HG02763 (cell line): ENCODE data around the gene CHST1.

ENCODE experiments used
- ATAC-seq: cut with Tn5 transposase; IDR thresholded peaks from one replicate; pipeline ENCODE4 v1.9.1; 2021; ENCODE audit warnings: mild to moderate bottlenecking, moderate library complexity; ENCODE audit not compliant: unreplicated experiment

Gene CHST1, protein sequence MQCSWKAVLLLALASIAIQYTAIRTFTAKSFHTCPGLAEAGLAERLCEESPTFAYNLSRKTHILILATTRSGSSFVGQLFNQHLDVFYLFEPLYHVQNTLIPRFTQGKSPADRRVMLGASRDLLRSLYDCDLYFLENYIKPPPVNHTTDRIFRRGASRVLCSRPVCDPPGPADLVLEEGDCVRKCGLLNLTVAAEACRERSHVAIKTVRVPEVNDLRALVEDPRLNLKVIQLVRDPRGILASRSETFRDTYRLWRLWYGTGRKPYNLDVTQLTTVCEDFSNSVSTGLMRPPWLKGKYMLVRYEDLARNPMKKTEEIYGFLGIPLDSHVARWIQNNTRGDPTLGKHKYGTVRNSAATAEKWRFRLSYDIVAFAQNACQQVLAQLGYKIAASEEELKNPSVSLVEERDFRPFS

DNA sequence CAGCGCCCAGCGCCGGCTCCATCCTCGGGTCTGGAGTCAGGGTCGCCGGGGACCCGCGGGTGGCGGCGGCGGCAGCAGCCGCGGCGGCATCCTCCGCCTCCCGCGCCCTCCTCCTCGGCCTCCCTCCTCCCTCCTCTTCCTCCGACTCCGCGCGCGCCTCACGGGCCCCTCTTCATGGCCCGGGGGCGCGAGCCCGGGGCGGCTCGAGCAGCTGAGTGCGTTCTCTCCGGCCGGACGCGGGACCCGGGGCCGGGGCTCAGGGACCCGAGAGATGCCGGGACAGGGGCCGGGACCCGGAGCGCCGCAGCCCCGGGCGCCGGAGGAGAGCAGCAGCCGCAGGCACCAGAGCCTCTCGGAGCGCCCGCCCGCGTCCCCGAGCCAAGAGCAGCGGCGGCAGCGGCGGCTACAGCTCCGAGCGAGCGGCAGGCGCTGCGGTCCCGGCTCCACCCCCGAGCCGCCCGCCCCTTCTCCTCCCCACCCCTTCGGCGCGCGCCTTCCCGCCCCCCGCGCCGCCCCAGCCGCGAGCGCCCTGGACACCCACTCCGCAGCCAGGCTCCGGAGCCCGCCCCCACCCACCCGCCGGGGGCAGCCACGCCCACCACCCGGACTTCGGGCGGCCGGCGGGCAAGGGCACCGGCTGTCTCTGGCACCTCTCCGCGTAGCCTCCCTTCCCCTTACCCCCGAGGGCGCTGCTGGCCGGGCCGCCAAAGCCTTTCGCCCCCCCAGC lies at the start of gene CHST1:
TSS of gene CHST1 (minus strand) at position 417 of the 727 bp plus-strand sequence. CDS start 14,699 bp downstream, outside the sequence.
- ATAC-seq, result no peak

GRCh38 chr11:45713573-45713972 lies 48.2 kb upstream of the CHST1 start:
- ATAC-seq, result no peak

DNA sequence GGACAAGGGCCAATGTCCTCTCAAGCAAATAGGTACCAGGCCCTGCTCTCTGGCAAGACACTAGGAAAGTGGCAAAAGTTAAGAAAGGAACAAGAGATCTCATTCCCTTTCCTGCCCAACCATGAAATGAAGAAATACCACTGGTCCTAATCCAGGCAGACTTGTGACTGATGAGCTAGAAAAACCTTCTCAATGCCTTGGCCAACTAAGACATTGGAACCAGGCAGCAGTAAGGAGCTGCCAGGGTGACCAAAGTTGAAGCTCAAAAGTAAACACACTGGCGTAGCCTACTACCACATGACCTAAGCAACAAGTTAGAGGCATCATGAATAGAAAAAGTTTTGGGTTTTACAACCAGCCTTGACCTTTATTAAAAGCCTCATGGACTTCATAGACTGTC lies 45.1 kb upstream of the CHST1 start:
- ATAC-seq, result no peak

DNA sequence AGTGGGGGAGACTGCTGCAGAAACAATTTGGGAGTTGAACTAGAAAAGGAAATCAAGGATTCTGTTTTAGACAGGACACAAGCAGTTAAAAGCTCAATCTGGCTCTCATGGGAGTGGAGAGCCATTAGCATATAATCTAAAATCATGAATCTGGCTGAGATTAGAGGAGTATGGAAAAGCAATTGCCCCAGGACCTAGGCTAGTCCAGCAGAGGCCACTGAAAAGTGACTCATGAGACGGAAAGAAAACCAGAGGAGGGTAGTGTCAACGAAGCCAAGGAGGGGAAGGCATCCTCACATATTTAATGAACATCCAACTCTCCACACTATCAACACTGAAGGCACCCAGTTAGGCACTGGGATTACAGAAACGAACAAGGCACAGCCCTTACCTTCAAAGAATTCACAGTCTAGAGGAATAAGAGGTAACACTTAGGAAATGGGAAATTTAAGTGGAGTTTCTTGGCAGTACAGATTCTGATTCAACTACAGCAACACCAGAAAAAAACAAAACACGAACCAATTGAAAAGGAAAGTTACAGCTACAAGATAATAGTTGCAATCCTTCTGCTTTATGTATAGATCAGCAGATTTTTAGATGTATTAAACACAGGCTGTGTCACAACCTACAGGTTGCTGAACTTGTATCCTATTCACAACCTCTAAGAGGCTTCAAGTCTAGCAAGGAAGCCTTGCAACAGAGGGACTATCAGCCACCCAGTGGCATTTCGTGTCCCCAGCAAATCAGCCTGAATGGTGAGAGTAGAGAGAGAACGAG lies 43.7 kb upstream of the CHST1 start:
- ATAC-seq, result no peak

DNA sequence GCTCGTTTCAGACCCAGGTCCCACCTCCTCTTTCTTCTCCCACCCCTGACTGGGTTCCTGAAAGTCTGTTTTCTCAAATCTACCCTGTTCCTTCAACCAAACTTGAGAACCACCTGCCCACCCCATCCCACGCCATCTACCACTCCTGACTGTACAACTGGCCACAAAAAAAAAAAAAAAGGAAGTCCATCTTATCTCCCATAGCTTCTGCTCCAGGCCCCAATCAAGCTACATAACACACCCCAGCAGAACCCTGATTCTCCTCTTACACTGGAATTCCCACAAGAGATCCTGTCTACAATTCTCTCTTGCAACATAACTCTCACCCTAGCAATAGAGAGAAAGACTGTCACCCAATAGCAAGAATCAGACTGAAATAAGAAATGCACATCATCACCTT lies 39.2 kb upstream of the CHST1 start:
- no peak for ATAC-seq

- ATAC-seq, result no peak
Measured at GRCh38 chr11:45704133-45704532, 38.7 kb upstream of the CHST1 start.

- ATAC-seq, result no peak
Measured at GRCh38 chr11:45702511-45702910, 37.1 kb upstream of the CHST1 start.

DNA sequence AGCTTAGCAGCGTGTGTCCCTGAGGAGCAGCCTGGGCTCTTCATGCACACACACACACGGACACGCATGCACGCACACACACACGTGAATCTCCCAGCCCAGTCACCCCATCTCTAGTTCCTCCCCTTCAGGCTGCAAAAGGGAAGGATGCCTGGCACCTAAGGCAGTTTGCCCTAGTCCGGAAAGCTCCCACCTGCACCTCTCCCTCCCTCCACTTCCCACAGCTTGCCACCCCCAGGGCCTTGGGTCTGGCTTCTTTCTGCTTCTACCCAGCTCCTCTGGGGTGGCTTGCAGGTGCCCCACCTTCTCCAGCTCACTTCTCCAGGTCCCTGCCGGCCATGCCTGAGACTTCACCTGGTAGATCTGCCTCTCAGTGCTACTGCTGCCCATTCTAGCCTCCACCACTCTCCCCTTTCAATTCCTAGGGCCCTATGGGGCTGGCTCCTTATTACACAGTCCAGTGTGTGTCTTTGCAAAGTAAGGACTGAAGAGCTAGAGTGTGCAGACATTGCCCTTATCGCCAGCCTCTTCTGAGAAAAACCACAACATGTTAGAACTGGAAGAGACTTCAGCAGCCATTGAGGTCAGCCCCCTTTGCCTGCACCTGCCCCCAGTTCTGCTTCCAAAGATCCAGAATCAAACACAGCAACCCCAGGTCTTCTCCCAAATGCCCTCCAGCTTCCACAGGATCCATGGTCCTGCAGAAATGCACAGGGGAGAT lies 33.5 kb upstream of the CHST1 start:
- no peak for ATAC-seq

- no peak for ATAC-seq
Measured at GRCh38 chr11:45692808-45693453, 27.5 kb upstream of the CHST1 start.

DNA sequence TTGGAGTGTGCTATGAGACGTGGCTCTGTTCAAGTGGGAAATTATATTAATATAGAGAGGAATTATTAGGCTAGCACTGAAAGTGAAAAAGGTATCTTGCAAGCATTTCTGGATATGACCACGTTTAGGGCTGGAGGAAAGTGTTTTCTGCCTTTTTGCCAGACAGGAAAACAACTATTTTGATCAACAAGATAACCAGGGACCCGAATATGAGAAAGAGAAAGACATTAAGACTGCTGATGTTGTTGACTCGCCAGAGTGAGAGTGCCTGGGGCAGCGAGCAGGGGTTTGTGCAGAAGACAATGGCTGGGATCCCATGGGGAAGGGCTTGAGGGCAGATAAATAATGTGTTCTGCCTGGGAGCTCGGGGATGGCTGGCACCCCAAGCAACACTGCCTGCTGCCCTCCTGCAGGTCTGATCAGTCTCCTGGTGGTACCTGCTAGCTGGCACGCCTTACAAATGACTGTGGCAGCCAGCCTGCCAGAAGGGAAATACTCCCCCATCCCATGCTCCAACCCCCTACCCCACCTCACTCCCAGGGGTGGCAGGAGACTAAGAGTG lies 23.1 kb upstream of the CHST1 start:
- no peak for ATAC-seq

GRCh38 chr11:45687836-45688235 lies 22.4 kb upstream of the CHST1 start:
- ATAC-seq, result no peak

DNA sequence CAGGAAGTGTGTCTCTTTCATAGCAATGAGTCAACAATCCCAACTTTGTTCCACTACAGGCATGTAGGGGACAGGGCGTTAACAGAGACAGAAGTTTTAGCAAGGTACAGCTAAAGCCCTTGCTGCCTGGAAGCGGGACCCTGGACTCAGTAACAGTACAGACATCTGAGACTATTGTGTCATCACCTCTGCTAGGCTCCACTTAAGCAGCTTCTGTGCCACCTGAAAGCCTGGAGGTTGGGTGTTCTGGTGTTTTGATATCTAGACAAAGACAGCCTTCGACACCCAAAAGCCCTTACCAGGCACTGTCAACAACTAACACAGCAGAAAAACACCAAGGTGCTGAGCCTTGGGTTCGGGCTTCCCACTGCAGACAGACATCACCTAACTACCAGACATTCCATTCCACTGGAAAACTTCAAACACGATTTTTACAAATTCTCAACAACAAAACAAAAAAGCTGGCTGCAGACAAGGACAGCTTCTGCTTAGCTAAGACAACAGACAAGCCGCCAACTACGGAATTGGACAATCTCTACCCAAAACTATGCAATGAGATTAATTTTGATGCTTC lies 20.6 kb upstream of the CHST1 start:
- no peak for ATAC-seq

DNA sequence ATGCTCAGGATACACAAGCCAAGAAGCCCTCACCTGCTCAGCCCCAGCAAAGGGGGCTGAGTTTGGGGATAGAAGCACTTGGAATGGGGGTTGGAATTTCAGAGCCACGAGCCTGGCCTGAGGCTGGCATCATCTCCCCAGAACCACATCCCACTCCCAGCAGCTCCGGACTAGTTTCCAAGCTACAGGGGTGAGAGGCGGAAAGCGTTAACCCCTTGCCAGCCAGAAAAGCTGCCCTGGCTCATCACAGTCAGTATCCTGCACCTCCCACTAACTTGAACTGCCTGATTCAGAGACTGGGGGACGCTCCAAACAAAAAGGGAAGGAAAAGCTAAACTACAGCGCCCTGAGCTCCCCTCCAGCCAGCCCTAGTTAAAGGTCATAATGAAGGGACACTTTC lies 19.0 kb upstream of the CHST1 start:
- ATAC-seq, result no peak

- no peak for ATAC-seq
Measured at GRCh38 chr11:45683271-45684058, 18.0 kb upstream of the CHST1 start.

- ATAC-seq, result no peak
Measured at GRCh38 chr11:45679806-45680205, 14.4 kb upstream of the CHST1 start.

- no peak for ATAC-seq
Measured at GRCh38 chr11:45678976-45679375, 13.6 kb upstream of the CHST1 start.

GRCh38 chr11:45677770-45678512 lies 12.5 kb upstream of the CHST1 start:
- ATAC-seq, result no peak

GRCh38 chr11:45676522-45677095 lies 11.2 kb upstream of the CHST1 start:
- ATAC-seq, result peak; percentile 96
